NCI-H128 (cell line): ENCODE results near the gene ALAD.
A peak's percentile ranks its signal among the peaks of the same experiment; 100 is the strongest.
"Not testable (repeated sequence)": the region's sequence is repeated elsewhere in the genome, so short reads cannot be mapped to it uniquely, and the experiment has no call there.

Experiments
- DNase-seq: peaks from one replicate; lab custom pipeline; 2025; ENCODE audit not compliant: unreplicated experiment; lab: John Stamatoyannopoulos, UW

The ALAD gene

DNA sequence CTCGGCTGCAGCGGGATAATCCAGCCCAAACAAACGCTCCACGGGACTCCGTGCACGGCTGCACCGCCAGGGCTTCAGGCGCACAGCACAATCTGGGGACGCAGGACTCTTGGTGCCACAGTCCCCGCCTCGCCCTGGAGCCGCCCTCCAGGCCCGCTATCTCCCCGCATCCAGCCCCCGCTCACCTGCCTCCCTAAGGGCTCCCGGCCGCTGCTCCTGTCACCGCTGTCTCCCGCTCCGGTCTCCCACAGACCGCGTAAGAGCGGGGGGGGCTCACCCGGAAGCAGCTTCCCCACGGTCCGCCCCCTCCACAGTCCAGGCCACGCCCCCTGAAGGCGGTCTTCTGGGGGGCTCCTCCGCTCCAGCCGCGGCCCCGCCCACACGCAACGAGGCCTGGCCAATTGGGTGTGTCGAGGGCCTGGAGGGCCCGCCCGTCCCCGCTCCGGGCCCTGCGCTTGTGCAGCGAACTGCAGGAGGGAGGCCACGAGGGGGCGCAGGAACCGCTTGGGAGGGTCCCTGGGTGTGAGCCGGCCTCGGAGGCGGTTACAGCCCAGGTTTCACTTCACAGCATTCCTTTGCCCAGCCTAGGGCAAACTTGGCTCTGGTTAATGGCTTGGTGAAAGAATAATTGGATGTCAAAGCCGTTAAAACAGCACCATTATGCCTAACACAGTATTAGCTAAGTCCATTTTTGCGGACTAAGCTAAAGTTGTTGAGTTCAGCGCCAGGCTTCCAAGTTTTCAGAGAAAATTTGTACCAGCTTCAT, at the start of gene ALAD:
TSS of gene ALAD (minus strand) at position 258 of the 766 bp plus-strand sequence. CDS start 7,725 bp downstream, outside the sequence.
- DNase-seq: peak; percentile 98

DNA sequence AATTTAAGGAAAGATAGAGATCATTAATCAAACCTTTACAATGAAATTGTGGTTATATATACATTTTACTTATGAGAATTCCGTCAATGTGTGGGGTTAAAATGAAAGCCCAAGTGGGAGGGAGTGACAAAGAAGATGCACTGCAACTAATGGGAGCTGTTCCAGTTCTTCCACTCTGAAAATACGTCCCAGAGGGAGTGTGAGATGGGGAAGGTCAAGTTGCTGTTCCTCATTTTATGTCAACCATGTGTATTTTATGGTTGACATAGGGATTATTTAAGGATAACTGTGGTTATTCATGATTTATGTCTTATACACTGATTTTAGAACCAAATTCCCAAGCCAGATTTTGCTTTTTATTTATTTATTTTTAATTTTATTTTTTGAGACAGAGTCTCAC, 48.3 kb upstream of the ALAD start:
- no peak for DNase-seq

DNA sequence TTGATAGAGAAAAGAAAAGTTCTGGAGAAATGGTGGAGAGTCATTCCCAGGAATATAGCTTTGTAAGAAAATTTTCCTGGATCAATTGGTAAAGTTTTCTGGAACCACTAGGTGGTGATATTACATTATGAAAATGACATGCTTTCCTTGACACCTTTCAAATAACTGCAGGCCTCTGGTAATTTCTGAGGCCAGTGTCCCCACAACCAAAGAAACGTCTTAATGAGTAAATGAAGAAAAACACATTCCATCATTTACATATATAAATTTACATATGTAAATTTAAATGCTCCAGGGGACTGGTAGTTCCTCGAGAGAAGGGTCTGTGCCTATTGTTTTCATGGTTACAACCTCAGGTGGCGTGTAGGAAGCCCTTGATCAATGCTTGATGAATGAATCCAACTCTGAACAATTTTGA, 45.2 kb upstream of the ALAD start:
- peak; percentile 19 for DNase-seq

DNA sequence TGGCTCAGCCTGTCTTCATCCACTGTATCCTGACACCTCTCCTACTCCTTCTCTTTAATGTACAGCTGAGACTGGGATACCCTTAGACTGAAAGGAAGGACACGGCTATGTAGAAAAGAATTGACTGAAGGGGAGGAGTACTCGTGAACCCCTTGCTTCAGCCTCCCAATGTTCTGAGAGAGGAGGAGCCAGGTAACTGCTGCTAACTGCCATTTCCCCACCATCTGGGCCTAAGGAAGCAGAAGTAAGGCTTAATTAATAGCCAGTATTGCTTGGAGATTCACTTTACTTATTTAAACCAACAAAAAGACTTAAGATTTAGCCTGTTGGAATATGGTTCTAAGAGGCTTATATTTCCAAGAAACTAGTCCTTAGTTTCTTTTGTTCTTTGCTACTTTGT, 43.7 kb upstream of the ALAD start:
- no peak for DNase-seq

DNA sequence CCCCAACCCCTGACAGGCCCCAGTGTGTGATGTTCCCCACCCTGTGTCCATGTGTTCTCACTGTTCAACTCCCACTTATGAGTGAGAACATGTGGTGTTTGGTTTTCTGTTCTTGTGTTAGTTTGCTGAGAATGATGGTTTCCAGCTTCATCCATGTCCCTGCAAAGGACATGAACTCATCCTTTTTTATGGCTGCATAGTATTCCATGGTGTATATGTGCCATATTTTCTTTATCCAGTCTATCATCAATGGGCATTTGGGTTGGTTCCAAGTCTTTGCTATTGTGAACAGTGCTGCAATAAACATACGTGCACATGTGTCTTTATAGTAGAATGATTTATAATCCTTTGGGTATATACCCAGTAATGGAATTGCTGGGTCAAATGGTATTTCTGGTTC, 36.6 kb upstream of the ALAD start:
- not testable (repeated sequence) for DNase-seq

DNA sequence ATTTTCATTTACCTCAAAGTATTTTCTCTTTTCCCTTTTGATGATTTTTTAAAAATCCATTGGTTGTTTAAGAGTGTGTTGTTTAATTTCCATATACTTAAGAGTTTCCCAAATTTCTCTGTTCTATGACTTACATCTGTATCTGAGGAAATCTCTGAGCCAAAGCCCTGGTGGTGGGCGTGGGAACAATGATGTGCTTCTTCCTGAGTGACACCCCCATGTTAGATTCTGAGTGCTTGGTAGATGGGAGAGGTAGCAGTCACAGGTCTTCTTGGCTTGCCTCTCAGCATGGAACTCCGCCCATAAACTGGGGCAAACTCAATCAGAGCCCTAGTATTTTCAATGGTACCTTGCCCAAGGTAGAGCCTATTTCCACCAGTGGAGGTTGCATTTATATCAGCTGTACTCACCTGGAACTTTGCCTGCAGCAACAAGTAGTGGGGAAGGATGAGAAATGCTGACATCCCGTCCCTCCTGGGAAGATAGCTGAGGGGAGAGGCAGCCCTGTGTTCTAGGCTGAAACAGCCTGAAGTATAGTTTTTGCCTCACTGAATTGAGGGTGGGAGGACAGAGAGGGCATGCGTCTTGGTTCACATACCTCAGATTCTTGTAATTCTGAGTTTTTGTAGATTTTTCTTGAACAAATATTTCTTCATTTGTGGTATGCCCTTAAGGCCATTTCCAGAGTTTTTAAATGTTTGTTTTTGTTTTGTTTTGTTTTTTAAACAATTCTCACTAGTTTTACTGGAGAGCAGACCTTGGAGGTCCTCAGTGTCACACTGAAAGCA, 35.8 kb upstream of the ALAD start:
- no peak for DNase-seq

DNA sequence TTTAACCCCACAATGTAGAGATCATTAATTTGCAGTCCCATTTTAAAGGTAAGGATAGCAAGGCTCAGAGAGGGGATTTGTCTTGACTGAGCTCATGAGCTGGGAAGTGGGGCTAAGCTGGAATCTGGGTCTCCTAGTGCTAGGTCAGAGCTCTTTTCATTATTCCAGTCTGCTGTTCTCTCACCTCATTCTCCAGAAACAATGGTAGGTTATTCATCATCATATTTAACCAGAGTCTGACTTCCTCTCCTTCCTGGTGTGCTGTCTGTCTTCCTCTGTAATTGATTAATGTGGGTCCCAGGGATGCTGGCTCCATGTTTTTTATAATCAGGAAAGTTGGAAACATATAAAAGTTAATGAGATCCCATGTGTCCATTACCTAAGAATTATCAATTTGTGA, 30.1 kb upstream of the ALAD start:
- no peak for DNase-seq

DNA sequence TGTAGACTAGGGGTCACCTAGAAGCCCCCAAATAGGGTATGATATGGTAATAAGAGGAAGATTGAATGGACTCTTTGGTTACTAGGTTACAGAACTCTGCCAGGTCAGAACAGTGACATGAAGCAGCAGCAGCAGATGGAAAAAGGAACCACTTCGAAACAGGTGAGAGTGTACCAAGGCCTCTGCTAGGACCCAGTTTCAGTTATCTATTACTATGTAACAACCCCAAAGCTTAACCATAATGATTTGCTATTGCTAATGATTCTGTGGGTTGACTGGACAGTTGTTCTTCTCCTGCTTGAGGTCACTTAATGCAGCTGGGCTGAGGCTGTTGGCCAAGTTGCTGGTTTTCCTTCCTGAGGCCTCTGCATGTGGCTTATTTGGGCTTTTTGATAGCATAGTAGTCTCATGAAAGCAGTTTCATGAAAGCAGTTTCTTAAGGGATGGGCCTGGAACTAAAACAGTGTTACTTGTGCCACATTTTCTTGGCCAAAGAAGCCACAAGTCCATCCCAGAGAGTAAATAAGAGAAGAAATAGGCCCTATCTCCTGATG, 27.1 kb upstream of the ALAD start:
- no peak for DNase-seq

DNA sequence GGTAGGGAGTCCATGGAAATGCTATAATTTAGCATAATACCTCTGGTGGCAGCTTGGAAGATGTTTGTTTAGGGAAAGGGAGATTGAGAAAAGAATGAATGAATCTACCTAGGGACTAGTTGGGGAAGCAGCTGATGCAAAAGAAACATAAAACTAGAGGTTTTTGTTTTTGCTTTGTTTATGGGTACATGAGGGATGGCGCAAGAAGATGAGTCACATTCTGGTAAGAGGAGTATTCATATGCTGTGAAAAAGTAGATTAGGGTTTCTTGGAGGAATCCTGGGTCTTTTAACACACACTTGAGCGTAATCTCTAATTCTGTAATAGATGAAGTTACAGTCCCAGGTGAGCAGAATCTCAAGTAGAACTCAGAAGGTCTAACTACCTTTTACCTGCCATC, 26.5 kb upstream of the ALAD start:
- DNase-seq: no peak

DNA sequence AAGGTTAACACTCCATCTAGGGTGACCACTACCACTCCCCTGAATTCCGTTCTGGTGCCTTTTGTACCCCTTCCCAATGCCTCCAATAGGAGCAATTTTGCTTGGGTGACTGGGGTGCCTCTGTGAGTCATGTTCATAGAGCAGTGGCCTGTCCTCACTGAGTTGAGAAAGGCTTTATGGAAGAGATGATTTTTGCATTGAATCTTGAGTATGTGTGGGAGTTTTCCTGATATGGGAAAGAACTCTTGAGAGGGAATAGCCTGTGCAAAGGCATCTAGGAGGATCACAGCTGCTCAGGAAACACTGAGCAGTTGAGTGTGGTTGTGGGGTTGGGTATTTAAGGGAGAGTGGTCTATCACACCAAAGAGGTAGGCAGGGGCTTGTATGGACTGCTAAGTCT, 25.6 kb upstream of the ALAD start:
- no peak for DNase-seq

DNA sequence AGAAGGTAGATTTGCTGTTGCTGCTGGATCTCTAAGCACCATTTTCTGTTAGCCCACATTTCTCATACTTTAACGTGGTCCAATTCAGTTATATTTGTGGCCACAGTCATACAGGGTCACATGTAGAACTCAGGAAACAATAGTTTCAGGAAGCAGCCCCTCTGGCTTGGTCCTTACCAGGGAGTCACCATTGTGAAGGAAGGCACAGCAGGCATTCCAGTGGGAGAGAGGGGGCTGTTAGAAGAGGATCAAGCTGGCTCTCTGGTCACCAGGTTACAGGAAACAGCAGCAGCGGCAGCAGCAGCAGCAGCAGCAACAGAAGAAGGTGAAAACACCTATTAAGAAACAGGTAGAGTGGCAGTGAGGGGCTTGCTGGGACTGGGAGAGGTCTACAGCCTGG, 24.0 kb upstream of the ALAD start:
- DNase-seq: no peak

DNA sequence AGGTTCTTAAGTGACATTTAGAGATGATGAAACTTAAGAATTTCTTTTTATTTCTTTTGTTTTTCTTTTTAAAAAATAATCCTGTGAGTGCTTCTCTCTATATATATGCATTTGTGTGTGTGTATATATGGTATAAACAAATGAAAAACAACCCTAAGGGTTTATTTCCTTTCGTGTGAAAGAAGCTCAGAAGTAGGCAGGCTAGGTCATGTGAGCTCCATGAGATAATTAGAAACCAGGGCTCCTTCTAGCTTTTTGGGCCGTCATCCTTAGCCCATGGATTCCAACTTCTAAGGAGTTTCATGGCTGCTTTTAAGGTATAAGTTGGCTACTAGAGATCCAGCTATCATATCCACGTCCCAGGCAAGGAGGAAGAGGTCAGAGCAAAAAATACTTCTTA, 20.6 kb upstream of the ALAD start:
- no peak for DNase-seq

DNA sequence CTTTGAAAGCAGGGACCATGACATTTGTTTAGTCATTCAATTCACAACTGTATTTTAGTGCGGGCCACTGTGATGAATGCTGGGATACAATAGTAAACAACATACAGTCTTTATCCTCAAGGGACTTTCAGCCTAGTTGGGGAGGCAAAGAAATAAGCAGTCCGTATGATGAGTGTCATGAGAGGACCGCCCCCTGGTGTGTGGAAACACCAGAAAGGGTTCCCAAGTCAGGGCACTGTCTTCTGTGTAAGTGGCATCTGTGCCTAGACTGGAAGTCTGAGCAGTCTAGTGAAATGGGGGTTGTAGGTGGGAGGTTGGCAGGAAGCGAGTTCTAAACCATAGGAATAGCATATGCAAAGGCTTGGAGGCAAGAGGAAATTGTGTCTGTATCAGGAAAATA, 16.3 kb upstream of the ALAD start:
- DNase-seq: no peak

DNA sequence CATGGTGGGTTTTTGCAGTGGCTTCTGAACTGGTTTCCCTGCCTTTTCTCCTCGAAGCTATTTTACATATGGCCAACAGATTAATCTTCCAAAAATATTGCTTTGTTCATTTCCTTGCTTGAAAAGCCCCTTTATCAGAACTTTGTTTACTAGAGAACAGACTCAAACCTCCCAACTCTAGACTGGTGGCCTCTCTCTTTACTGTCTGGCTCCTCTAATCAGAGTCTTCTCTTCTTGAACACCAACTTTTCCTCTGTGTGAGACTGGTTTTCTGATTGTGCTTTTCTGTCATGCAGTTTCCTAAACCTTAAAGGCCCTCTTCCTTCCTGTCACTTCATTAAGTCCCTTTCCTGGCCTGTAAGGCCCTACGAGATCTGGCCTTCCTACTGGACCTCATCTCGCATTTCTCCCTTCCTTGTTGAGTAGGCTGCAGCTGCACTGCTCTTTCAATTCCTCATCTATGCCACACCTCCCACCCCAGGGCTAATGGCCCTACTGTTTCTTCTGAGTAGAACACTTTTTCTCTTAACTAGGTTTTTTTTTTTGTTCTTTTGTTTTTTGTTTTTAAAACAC, 15.2 kb upstream of the ALAD start:
- no peak for DNase-seq

DNA sequence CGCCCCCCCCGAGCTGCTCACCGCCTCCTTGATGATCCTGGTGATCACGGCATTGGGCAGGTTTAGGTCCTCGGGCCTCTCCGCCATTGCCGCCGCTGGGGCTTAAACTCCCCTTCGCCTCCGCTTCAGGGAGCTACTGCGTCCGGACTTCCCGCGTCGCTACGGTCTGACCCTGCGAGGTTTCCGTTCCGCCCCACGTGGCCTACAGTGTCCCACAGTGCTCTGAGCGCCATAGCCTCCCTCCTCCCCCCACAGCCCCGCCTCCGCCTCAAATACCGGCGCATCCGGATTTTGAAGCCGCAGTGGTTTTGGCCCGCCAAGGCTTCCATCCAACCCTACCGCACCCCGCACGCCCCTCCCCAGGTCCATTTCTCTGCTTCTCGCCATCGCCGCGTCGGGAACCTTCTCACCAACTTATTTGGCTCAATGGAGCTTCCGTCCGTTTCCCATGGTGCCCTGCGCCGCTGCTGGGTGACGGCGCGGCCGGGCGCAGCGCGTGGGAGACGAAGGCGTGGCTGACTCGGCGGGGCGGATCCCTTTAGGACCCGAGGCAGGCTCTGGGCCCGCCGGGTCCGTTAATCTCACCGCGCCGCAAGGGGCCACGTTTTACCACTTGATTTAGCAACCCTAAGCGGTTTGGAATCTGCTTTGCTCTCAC, 9.3 kb upstream of the ALAD start, which contains the start of the genes C9orf43 and POLE3:
TSS of gene C9orf43 (plus strand) at position 541 of the 658 bp plus-strand sequence. CDS start 2,747 bp downstream, outside the sequence.
TSS of gene POLE3 (minus strand) at position 469 of the 658 bp plus-strand sequence. CDS start at position 87, 382 bp downstream.
- peak; percentile 93 for DNase-seq

DNA sequence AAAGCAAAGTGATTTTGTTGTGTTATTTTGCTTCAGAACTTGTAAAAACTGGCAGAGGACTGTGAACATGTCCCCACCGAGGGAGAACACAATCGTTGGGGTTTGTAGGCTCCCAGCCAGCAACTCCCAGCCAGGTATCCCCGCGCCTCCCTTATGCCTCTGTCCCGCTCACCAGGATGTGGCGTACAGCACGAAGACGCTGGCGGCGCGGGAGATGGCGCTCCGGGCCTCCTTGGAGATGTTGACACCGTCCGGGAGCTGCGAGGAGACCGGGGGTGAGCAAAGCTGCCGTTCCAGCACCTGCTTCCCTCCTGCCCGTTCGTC, 8.8 kb upstream of the ALAD start:
- DNase-seq: no peak

DNA sequence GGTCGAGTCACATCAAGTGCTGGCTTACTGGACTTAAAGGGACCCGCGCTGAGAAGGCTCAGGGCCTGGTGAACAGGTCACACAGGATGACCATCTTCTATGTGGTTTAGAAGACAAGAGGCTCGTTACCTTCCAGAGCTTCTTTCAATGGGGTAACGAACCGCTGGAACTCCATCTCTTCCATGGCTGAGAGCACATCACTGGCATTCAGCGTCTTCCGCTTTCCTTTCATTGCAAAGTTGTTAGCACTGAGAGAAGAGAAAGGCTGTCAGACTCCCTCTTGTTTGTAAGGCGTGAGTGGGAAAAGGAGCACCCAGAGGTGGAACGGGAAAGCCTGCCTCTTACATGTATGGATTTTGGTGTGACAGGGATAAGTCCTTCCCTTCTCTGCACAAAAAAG, 8.4 kb upstream of the ALAD start:
- DNase-seq: no peak

DNA sequence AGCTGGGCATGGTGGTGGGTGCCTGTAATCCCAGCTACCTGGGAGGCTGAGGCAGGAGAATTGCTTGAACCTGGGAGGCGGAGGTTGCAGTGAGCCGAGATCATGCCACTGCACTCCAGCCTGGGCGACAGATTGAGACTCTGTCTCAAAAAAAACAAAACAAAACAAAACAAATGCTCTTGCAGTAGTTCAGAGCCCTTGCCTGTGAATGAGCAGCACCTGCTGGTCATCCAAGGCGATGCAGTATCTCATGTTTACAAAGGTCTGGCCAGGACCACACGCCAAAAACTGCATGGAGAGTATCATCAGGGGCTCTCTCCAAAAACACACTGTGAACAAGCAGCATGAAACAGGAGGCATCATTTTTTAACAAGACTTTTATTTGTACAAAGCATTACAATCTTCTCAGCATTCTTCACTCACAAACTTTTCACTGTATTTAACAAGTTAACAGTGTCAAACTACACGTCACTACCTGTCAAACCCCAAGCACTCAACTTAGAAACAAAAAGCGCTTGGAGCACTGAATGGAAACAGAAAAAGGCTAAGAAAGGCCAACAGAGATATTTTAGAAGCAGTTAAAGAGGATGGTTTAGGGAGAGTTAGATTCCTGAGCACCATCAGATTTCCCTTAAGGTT, 5.9 kb upstream of the ALAD start:
- peak; percentile 5 for DNase-seq

DNA sequence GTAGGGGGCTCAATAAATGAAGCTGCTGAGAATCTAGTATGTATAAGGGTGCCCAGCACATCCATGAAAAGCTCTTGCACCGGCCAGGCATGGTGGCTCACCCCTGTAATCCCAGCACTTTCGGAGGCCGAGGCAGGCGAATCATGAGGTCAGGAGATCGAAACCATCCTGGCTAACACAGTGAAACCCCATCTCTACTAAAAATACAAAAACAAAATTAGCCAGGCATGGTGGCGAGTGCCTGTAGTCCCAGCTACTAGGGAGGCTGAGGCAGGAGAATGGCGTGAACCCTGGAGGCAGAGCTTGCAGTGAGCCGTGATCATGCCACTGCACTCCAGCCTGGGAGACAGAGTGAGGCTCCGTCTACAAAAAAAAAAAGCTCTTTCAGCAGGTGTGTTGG, 5.3 kb upstream of the ALAD start:
- not testable (repeated sequence) for DNase-seq

DNA sequence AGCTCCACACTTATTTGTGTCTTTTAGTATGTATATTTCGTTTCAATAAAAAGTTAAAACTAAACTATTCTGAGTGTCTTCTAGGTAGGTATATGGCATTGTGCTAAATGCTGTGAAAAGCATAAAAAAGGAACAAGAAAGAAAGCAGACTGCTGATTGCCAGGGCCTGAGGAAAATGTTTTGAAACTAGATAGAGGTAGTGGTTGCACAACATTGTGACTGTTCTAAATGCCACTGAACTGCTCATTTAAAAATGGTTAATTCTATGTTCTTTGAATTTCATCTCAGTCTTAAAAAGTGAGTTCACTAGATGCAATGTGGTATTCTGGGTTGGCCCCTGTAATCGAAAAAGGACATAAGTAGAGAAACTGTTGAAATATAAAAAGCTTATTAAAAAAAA, 2.6 kb upstream of the ALAD start:
- DNase-seq: no peak
